Motor neuron (in vitro differentiated cells): ENCODE results near the gene SCPEP1. TPM values are rescaled to one million over a fixed set of nuclear protein-coding genes. Genes with fewer than 3 reads are reported as not detected.

ENCODE experiments used
- total RNA-seq, 8 experiments: library from RNA; unstranded; fragments of 300-600 nt; gene quantifications; 2 replicates each; pipeline versions ENCODE4 v1.2.3 to v1.2.4, GENCODE V29; 2022

The SCPEP1 gene
- total RNA-seq, 8 experiments from 2014 or later, result 6.6 to 132 (median 12.9) TPM

Other genes starting within 250 kb of the SCPEP1 start
- gene C17orf67, start 144.2 kb upstream of the SCPEP1 start, total RNA-seq, result 1 to 10 TPM in 4 of 8 experiments, under 1 TPM in 4; 0.27 to 2.3 (median 1.2) TPM
- 10 to 100 TPM in 4 of 8 experiments, 1 to 10 TPM in 4; 3.2 to 12.8 (median 9.8) TPM for gene DGKE, start 144.0 kb upstream of the SCPEP1 start, total RNA-seq
- gene TRIM25, start 64.1 kb upstream of the SCPEP1 start, total RNA-seq, result 10 to 100 TPM in 4 of 8 experiments, 1 to 10 TPM in 4; 2.5 to 77.7 (median 15.7) TPM
- 10 to 100 TPM; 14.5 to 27.1 (median 18.0) TPM for gene COIL, start 17.1 kb upstream of the SCPEP1 start, total RNA-seq
- 10 to 100 TPM; 16.1 to 45.8 (median 28.9) TPM for gene AKAP1, start 107.1 kb downstream of the SCPEP1 start, total RNA-seq